NCI-H2029 (cell line): Measurements from ENCODE around the gene RCOR1.
"Not testable (repeated sequence)": the region's sequence is repeated elsewhere in the genome, so short reads cannot be mapped to it uniquely, and the experiment has no call there.

Experiments
- DNase-seq: peaks from one replicate; lab custom pipeline; 2025; lab: John Stamatoyannopoulos, UW

RCOR1 gene

GRCh38 chr14:102571043-102571442, 21.4 kb upstream of the RCOR1 start:
- DNase-seq = no peak

- no peak for DNase-seq
Measured at GRCh38 chr14:102571478-102572042, 20.9 kb upstream of the RCOR1 start.

GRCh38 chr14:102573161-102573560, 19.3 kb upstream of the RCOR1 start:
- not testable (repeated sequence) for DNase-seq

DNA sequence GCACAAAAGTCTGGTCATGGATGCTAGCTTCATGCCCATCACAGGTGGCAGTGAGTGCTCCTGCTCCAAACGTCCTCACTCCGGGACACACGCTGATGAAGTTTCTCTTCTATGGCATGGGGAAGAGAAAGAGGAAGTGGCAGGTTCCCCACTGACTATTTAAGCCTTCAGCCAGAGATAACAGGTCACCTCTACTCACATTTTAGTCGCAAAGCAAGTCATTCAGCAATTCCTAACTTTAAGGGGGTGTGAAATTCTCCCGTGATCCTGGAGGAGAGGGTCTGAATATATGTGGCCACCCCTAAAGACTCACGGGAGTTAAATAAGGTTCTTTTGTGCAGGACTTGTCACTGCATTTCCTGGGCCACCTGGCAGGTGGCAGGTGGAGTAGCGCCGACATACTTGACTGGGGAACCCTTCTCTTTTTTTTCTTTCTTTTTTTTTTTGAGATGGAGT, 18.8 kb upstream of the RCOR1 start:
- DNase-seq = no peak

- no peak for DNase-seq
Measured at GRCh38 chr14:102574281-102575159, 17.9 kb upstream of the RCOR1 start.

DNA sequence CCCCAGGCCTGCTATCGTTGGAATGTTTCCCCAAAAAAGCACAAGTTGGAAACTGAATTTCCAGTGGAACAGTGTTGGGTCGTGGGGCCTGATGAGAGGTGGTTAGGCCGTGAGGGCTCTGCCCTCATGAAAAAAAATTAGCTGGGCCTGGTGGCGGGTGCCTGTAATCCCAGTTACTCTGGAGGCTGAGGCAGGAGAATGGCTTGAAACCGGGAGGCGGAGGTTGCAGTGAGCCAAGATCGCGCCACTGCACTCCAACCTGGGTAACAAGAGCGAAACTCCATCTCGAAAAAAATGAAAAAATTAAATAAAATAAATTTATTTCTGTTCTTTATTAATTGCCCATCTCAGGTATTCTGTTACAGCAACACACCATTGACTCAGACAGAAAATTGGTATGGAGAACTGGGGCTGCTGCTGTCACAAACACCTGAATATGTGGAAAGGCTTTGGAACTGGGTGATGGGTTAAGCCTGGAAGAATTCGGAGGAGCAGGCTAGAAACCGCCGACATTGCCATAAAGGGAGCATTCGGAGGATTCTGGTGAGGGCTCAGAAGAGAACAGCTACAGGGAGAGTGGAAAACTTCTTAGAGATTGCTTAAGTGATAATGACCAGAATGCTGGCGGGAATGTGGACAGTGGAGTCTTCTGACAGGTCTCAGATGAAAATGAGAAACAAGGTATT, 17.1 kb upstream of the RCOR1 start:
- no peak for DNase-seq

DNA sequence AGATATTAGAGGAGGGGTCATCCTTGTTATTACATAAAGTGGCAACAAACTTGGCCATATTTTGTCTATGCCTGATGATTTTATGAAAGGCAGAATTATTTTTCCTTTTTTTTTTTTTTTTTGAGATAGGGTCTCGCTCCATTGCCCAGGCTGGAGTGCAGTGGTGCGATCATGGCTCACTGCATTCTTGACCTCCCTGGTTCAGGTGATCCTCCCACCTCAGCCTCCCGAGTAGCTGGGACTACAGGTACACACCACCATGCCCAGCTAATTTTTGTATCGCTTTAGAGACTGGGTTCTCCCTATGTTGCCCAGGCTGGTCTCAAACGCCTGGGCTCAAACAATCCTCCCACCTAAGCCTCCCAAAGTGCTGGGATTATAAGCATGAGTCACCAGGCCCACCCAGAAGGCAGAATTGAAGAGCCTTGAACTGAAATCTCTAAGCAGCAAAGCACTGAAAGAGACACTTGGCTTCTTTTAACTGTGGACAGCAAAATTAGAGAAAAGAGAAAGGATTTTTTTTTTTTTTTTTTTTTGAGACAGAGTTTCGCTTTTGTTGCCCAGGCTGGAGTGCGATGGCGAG, 16.5 kb upstream of the RCOR1 start:
- DNase-seq = not testable (repeated sequence)

GRCh38 chr14:102578821-102579220, 13.6 kb upstream of the RCOR1 start:
- DNase-seq = no peak

DNA sequence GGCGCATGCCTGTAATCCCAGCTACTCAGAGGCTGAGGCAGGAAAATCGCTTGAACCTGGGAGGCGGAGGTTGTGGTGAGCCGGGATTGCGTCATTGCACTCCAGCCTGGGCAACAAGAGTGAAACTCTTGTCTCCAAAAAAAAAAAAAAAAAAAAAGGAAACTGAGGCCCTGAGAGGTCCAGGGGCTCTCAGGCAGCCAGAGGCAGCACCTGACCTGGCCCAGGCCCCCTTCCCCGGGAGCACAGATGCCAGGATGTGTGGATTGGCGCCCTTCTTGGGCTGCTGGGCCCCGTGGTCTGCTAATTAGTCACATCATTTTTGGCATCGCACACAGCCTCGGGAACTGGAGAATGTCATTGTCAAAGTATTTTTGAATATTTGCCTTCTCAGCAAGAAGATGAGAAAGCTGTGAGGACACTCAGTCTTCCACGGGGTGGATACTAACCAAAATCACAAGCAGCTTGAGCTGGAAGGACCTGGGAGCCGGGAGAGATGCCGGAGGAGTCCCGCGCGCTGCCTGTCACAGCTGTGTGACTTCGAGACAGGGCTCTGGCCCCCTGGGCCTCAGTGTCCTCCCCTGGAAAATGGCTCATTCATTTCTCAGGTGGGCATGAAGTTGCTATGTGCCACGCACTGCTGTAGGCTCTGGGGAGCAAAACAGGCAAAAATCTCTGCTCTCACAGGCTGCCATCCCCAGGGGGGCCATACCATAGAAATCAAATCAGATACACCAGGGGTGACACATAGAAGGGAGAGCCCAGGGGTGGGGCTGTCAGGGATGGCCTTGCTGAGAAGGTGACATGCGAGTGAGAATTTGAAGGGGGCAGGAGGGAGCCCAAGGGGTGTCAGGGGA, 12.5 kb upstream of the RCOR1 start:
- no peak for DNase-seq

DNA sequence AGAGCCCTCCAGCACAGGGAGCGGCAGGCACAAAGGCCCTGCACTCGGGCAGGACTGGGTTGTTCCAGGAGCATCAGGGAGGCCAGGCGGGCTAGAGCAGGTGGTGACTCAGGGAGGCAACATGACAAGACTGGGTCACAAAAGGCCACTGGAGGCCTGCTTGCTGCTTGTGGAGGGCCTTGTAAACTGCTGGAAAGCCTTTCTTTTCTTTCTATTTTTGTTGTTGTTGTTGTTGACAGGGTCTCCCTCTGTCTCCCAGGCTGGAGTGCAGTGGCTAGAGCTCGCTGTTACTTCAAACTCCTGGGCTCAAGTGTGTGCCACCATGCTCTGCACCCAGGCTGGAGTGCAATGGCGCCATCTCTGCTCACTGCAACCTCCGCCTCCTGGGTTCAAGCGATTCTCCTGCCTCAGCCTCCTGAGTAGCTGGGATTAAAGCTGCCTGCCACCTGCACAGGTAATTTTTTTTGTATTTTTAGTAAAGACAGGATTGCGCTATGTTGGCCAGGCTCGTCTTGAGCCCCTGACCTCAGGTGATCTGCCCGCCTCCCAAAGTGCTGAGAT, 11.8 kb upstream of the RCOR1 start:
- DNase-seq = no peak

GRCh38 chr14:102581193-102581592, 11.3 kb upstream of the RCOR1 start:
- DNase-seq = no peak

- no peak for DNase-seq
Measured at GRCh38 chr14:102583726-102584125, 8.7 kb upstream of the RCOR1 start.

DNA sequence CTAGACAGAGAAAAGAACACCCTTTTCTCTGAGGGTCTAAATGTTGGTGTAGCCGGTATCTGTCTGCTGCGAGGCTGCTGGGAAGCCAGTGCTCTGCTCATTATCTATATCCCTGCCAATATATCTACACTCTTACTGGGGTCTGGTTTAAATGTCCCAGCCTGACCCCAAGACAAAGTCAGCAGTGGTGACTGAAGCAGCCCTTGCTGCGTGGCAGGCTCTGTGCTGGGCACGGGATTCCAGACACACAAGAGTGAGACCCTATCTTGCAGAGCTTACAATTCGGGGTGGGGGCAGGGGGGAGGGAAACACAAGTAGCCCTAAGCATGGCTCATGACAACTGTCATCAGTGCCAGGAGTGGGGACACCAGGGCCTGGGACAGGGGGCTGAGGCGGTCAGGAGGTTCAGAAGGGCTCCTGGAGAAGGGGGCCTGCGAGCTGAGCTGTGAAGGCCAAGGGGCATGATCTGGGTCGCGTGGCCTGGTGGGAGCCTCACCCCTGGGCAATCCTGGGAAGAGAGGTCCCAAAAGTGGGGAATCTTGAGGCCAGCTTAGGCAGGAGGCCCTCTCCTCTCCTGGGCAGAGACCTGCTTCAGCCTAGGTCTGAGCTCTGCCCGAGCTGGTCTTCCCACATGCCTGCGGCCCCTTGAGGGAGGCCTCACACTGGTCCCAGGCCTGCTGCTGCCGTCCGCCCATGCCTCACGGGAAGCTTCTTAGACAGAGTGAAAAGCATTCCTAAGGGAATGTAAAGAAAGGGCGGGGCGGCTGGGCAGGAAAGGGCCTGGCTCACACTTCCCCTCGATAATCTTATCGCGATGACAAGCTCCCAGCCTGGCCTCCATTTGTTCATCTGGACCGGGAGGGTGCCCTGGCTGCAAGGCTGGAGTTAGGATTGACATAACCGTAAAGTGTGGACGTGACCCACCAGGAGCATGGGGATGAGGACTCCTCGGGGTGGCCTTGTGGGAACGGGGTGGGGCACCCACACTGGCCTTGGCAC, 7.3 kb upstream of the RCOR1 start:
- no peak for DNase-seq

GRCh38 chr14:102586420-102587104, 5.9 kb upstream of the RCOR1 start:
- no peak for DNase-seq

- no peak for DNase-seq
Measured at GRCh38 chr14:102588821-102589220, 3.6 kb upstream of the RCOR1 start.

DNA sequence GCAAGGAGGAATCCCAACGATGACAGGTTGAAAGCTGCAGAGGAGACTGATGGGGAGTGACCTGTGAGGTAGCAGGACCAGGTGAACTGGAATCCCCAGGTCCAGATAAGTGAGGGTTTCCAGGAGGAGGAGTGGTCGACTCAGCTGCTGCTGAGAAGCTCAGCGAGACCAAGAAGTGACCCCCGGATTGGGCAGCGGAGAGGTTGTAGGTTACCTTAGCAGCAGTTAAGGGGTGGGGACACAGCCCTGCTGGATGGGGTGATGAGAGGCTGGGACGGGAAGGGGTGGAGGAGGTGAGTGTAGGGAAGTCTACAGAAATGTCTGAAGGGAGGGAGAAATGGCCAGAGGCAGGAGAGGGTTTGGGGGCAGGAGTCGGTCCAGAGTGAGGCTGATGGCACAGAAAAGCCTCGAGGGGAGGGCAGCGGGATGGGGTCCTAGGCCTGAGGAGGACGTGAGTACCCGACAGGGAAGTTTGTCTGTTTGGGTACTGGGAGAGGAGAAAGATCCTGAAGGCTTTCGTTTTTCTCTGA, 2.6 kb upstream of the RCOR1 start:
- DNase-seq = no peak

- DNase-seq = no peak
Measured at GRCh38 chr14:102590667-102591099, 1.8 kb upstream of the RCOR1 start.

- no peak for DNase-seq
Measured at GRCh38 chr14:102591372-102591943, 991 bp upstream of the RCOR1 start.

- no peak for DNase-seq
Measured at GRCh38 chr14:102592763-102593060, 263 bp downstream of the RCOR1 start.
